Measurements from ENCODE around the gene PGAP2. TPM values are rescaled to one million over a fixed set of nuclear protein-coding genes. Genes with fewer than 3 reads are reported as not detected.
"Not testable (repeated sequence)": the region's sequence is repeated elsewhere in the genome, so short reads cannot be mapped to it uniquely, and the experiment has no call there.

Gene PGAP2
- total RNA-seq, 1 experiment from 2014 or later = 37.4 TPM

GRCh38 chr11:3810951-3811350, 2.6 kb downstream of the PGAP2 start:
- H2AFZ ChIP-seq (ENCODE audit: low read length) = no peak overlapping the region

GRCh38 chr11:3814832-3815231, 6.5 kb downstream of the PGAP2 start:
- H3K56ac ChIP-seq (ENCODE audit: insufficient read length, low read depth, low read length); H3K27ac Mint-ChIP-seq; H4K5ac ChIP-seq (ENCODE audit: insufficient read length, low read depth, low read length); H3K4me1 ChIP-seq (ENCODE audit: insufficient read depth, low read length); H3K79me2 ChIP-seq (ENCODE audit: insufficient read depth, low read length); H2BK12ac ChIP-seq (ENCODE audit: insufficient read length, low read depth, low read length); H2BK15ac ChIP-seq (ENCODE audit: low read depth, low read length); DNase-seq; H3K9ac ChIP-seq (ENCODE audit: extremely low read depth, insufficient read length, low read length); H2BK120ac ChIP-seq (ENCODE audit: low read depth, low read length, poor library complexity, severe bottlenecking); H3T11ph ChIP-seq (ENCODE audit: low read length); H3K79me1 ChIP-seq (ENCODE audit: insufficient read depth, low read depth, low read length, poor library complexity, severe bottlenecking); H3K27ac ChIP-seq (ENCODE audit: insufficient read length, low read depth, low read length); H3K23ac ChIP-seq (ENCODE audit: insufficient read length, low read depth, low read length); H2BK20ac ChIP-seq (ENCODE audit: low read depth, low read length, poor library complexity, severe bottlenecking); H3K4me2 ChIP-seq (ENCODE audit: insufficient read depth, insufficient read length, low read length); H2BK5ac ChIP-seq (ENCODE audit: insufficient read length, low read length); H3K4me3 Mint-ChIP-seq; H3K14ac ChIP-seq (ENCODE audit: insufficient read depth, low read length); H3K18ac ChIP-seq (ENCODE audit: insufficient read length, low read depth, low read length); H3K27me3 Mint-ChIP-seq (ENCODE audit: low read depth); H3K9me3 Mint-ChIP-seq; H3K9me3 ChIP-seq (ENCODE audit: control insufficient read depth, low read depth, low read length); H2AK5ac ChIP-seq (ENCODE audit: insufficient read length, low read length); H4K8ac ChIP-seq (replicated peaks; ENCODE audit: insufficient read length, low read depth, low read length); H3K27me3 ChIP-seq (ENCODE audit: insufficient read depth, low read length); H3K4ac ChIP-seq (ENCODE audit: low read depth, low read length); H4K20me1 ChIP-seq (ENCODE audit: control insufficient read depth, insufficient read depth, insufficient read length); H2AFZ ChIP-seq (ENCODE audit: low read length); H3K23me2 ChIP-seq (ENCODE audit: insufficient read length, low read depth, low read length, poor library complexity, severe bottlenecking); H4K91ac ChIP-seq (ENCODE audit: insufficient read length, low read depth, low read length): not testable (repeated sequence)
- Mint-ChIP-seq H3K4me1 (peaks cover 14 to 16% of the 10 kb centered on the region in 2 experiments), H3K36me3 (ENCODE audit: insufficient read depth in 1 of 3, low read depth in 3 of 3) (peaks cover 0 to 14% (median 3%) of the 10 kb centered on the region in 3 experiments; a peak in 3 of 7 replicates)
- no CpG with 5 or more reads among the region's 5 CpGs for WGBS (ENCODE audit: extremely low coverage, insufficient read length, low lambda C conversion rate)

More at GRCh38 chr11:3810951-3811350, 2.6 kb downstream of the PGAP2 start:
- Histone ChIP-seq H4K8ac (replicated peaks; ENCODE audit: insufficient read length, low read depth, low read length) (no peak overlapping the region), H2AK5ac (ENCODE audit: insufficient read length, low read length) (no peak overlapping the region), H3K9ac (ENCODE audit: extremely low read depth, insufficient read length, low read length) (no peak overlapping the region), H3K27me3 (ENCODE audit: insufficient read depth, low read length) (no peaks in the 10 kb centered on the region), H2BK5ac (ENCODE audit: insufficient read length, low read length) (no peak overlapping the region), H3K56ac (ENCODE audit: insufficient read length, low read depth, low read length) (no peak overlapping the region), H3T11ph (ENCODE audit: low read length) (no peak overlapping the region), H3K18ac (ENCODE audit: insufficient read length, low read depth, low read length) (no peak overlapping the region), H3K4me2 (ENCODE audit: insufficient read depth, insufficient read length, low read length) (no peak overlapping the region), H3K23ac (ENCODE audit: insufficient read length, low read depth, low read length) (no peak overlapping the region), H3K4ac (ENCODE audit: low read depth, low read length) (no peak overlapping the region), H4K91ac (ENCODE audit: insufficient read length, low read depth, low read length) (no peak overlapping the region), H3K79me1 (ENCODE audit: insufficient read depth, low read depth, low read length, poor library complexity, severe bottlenecking) (no peaks in the 10 kb centered on the region), H3K79me2 (ENCODE audit: insufficient read depth, low read length) (0 out of 2 replicates have a peak, but pooled peaks cover 2% of the 10 kb centered on the region), H2BK12ac (ENCODE audit: insufficient read length, low read depth, low read length) (no peak overlapping the region), H4K5ac (ENCODE audit: insufficient read length, low read depth, low read length) (no peak overlapping the region), H3K9me3 (ENCODE audit: control insufficient read depth, low read depth, low read length) (no peaks in the 10 kb centered on the region), H3K4me1 (ENCODE audit: insufficient read depth, low read length) (no peaks in the 10 kb centered on the region), H3K23me2 (ENCODE audit: insufficient read length, low read depth, low read length, poor library complexity, severe bottlenecking) (peaks cover 9% of the 10 kb centered on the region), H4K20me1 (ENCODE audit: control insufficient read depth, insufficient read depth, insufficient read length) (no peaks in the 10 kb centered on the region), H2BK120ac (ENCODE audit: low read depth, low read length, poor library complexity, severe bottlenecking) (no peak overlapping the region), H2BK20ac (ENCODE audit: low read depth, low read length, poor library complexity, severe bottlenecking) (no peak overlapping the region), H3K14ac (ENCODE audit: insufficient read depth, low read length) (no peak overlapping the region; the same call in 1 of the 2 replicates), H3K27ac (ENCODE audit: insufficient read length, low read depth, low read length) (no peak overlapping the region), H2BK15ac (ENCODE audit: low read depth, low read length) (no peak overlapping the region)
- TF ChIP-seq, protein P1, sequence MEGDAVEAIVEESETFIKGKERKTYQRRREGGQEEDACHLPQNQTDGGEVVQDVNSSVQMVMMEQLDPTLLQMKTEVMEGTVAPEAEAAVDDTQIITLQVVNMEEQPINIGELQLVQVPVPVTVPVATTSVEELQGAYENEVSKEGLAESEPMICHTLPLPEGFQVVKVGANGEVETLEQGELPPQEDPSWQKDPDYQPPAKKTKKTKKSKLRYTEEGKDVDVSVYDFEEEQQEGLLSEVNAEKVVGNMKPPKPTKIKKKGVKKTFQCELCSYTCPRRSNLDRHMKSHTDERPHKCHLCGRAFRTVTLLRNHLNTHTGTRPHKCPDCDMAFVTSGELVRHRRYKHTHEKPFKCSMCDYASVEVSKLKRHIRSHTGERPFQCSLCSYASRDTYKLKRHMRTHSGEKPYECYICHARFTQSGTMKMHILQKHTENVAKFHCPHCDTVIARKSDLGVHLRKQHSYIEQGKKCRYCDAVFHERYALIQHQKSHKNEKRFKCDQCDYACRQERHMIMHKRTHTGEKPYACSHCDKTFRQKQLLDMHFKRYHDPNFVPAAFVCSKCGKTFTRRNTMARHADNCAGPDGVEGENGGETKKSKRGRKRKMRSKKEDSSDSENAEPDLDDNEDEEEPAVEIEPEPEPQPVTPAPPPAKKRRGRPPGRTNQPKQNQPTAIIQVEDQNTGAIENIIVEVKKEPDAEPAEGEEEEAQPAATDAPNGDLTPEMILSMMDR (conservative IDR thresholded peaks at IDR 0.05) = no peak
- Mint-ChIP-seq H3K27ac (no peak overlapping the region), H3K9me3 (no peaks in the 10 kb centered on the region), H3K27me3 (ENCODE audit: low read depth) (no peaks in the 10 kb centered on the region), H3K4me1 (peaks cover 18 to 19% of the 10 kb centered on the region in 2 experiments), H3K4me3 (no peak overlapping the region), H3K36me3 (ENCODE audit: insufficient read depth in 1 of 3, low read depth in 3 of 3) (peaks cover 0 to 5% (median 0%) of the 10 kb centered on the region in 3 experiments; a peak in 2 of 7 replicates)
- no CpG with 5 or more reads among the region's 4 CpGs for WGBS (ENCODE audit: extremely low coverage, insufficient read length, low lambda C conversion rate)
- no peak for DNase-seq
